ENCODE data around the gene FGD4.

Gene FGD4

DNA sequence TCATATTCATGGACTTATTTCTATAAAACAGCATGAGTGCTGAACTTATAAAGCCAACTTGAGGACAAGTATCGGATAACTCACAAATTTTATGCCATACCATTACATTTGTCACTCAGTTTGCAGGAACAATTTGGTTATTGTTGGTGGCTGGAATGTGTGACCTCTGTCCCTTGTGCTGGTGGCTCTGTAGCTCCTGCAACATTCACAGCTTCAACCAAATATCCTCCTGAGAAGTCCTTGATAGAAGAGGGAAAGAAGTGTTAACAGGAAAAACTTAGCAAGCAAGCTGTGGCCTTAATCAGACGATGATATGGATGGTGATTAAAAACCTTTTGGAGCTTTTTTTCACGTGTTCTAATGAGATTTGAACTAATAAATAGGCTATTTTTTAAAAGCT is 218.8 kb downstream of the FGD4 start:
- Histone ChIP-seq H3K36me3 (ENCODE audit: insufficient read depth, low read length) (peaks cover 93% of the 10 kb centered on the region), H3K9ac (ENCODE audit: low read depth, low read length) (no peak overlapping the region), H3K4me3 (ENCODE audit: low read length) (no peak overlapping the region)

DNA sequence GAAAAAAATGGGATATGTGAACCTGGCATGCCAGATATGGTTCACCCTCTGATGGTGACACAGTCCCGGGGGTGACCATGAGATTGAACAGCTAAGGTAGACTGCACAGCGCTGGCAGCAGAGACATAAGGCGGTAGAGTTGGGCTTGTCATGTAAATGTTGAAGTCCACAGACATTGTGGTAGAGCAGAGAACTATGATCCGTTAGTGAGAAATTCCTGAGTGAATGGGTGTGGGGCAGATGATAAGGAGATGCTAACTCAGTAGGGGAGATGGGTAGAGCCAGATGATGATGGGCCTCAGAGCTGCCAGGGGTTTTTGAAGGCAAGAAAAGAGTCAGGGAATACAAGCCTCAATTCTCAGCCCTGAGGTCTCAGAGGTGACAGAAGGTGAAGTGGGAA is 228.6 kb downstream of the FGD4 start:
- Histone ChIP-seq H3K9me3 (replicated peaks; ENCODE audit: low read length) (no peaks in the 10 kb centered on the region), H3K4me2 (ENCODE audit: low read length) (no peak overlapping the region), H3K4me1 (ENCODE audit: control insufficient read depth, insufficient read depth, low read length) (no peaks in the 10 kb centered on the region), H3K27me3 (ENCODE audit: control insufficient read depth, insufficient read depth, low read length) (no peaks in the 10 kb centered on the region), H3K9ac (ENCODE audit: low read depth, low read length) (no peak overlapping the region), H3K36me3 (ENCODE audit: insufficient read depth, low read length) (peaks cover 75% of the 10 kb centered on the region), H3K4me3 (ENCODE audit: low read length) (no peak overlapping the region)

More for the DNA sequence above, 218.8 kb downstream of the FGD4 start:
- Histone ChIP-seq H3K4me2 (ENCODE audit: low read length) (no peak overlapping the region), H3K27me3 (ENCODE audit: control insufficient read depth, insufficient read depth, low read length) (no peaks in the 10 kb centered on the region), H3K4me1 (ENCODE audit: control insufficient read depth, insufficient read depth, low read length) (no peaks in the 10 kb centered on the region), H3K9me3 (replicated peaks; ENCODE audit: low read length) (no peaks in the 10 kb centered on the region)

DNA sequence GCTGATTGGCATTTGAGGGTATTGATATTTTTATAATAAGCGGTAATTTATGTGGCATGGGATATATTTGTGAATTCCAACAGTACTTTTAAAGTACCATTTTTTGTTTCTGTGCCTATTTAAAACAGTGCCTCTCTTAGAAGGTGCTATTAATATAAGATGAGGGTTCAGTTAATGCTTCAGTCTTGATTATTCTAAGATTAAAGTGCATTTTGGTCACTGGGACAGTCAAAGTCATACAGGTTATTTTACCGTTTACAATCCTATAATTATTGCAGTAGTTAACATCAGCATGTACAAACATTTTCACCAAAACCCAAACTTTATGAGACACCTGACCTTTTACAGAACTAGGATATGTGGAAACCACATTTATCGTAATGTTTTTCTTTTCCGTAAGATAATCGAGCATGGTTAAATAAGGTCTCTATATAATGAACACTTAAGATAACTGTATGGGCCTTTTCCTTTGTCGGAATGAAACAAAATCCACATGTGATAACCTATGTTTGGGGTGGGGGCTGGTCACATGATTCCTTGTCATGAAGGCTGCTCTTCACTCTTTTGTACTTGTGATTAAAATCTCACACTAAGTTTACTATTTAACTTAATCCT is 242.0 kb downstream of the FGD4 start:
- no peak overlapping the region for H3K4me3 ChIP-seq (ENCODE audit: low read length)
- no peak overlapping the region for H3K4me2 ChIP-seq (ENCODE audit: low read length)
- H3K36me3 ChIP-seq (ENCODE audit: insufficient read depth, low read length) = peaks cover 75% of the 10 kb centered on the region
- H3K4me1 ChIP-seq (ENCODE audit: control insufficient read depth, insufficient read depth, low read length) = no peaks in the 10 kb centered on the region
- H3K9me3 ChIP-seq (replicated peaks; ENCODE audit: low read length) = no peaks in the 10 kb centered on the region
- no peaks in the 10 kb centered on the region for H3K27me3 ChIP-seq (ENCODE audit: control insufficient read depth, insufficient read depth, low read length)
- H3K9ac ChIP-seq (ENCODE audit: low read depth, low read length) = no peak overlapping the region

DNA sequence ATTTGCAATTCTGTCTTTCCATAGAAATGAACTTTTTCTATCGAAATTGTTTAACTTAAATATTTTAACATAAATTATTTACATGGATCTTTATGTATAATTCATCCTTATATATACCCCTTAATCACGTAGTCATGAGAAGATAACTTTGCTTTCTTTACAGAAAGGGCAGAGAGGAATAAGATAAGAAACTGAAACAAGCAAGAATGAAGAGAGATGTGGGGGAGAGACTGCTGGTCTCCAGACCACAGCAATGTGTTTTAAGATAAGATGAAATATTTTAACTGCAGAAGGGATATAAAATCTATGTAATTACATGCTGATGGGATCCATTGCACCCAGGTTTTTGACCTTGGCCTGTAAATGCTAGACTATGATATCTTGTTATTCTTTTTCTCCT is 245.1 kb downstream of the FGD4 start:
- Histone ChIP-seq H3K36me3 (ENCODE audit: insufficient read depth, low read length) (peaks cover 61% of the 10 kb centered on the region), H3K4me1 (ENCODE audit: control insufficient read depth, insufficient read depth, low read length) (no peaks in the 10 kb centered on the region), H3K4me3 (ENCODE audit: low read length) (no peak overlapping the region), H3K27me3 (ENCODE audit: control insufficient read depth, insufficient read depth, low read length) (no peaks in the 10 kb centered on the region), H3K4me2 (ENCODE audit: low read length) (no peak overlapping the region), H3K9ac (ENCODE audit: low read depth, low read length) (no peak overlapping the region), H3K9me3 (replicated peaks; ENCODE audit: low read length) (no peaks in the 10 kb centered on the region)

DNA sequence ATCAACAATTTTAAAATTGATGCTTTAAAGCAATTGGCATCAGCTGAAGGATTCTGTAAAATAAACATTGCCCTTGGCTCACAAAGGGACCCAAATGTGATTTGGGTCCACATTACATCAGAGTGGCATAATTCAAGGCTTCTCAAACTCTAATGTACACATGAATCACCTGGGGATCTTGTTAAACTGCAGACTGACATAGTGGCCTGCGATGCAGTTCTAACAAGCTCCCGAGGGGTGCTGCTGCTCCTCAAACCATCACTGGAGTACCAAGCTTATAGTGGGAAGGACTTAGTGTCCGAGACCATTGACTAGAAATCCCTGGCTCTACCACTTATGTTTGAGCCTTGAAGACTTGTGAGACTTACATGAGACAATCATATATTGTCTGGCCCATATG is 247.9 kb downstream of the FGD4 start:
- peaks cover 34% of the 10 kb centered on the region for H3K36me3 ChIP-seq (ENCODE audit: insufficient read depth, low read length)
- H3K9ac ChIP-seq (ENCODE audit: low read depth, low read length) = no peak overlapping the region
- no peaks in the 10 kb centered on the region for H3K27me3 ChIP-seq (ENCODE audit: control insufficient read depth, insufficient read depth, low read length)
- peaks cover 2% of the 10 kb centered on the region for H3K4me1 ChIP-seq (ENCODE audit: control insufficient read depth, insufficient read depth, low read length)
- H3K4me3 ChIP-seq (ENCODE audit: low read length) = no peak overlapping the region
- H3K4me2 ChIP-seq (ENCODE audit: low read length) = no peak overlapping the region
- H3K9me3 ChIP-seq (replicated peaks; ENCODE audit: low read length) = no peaks in the 10 kb centered on the region

DNA sequence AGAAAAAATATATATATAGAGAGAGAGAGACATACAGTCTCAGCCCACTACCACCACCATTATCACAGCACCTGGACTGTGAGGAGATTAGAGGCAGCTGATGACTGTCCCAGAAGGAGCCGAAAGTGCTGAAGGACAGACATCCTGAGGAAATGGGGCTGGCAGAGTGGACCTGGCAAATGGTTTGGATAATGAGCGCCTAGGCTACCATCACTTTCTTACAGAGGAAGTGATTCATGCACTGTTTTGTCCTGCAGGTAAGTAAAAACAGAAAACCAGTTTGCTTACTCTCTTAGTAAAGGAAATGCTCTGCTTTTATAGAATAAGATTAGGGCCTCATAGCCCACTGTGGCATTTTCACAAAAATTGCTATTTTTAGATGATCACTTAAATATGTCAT is 251.2 kb downstream of the FGD4 start:
- no peak overlapping the region for H3K4me3 ChIP-seq (ENCODE audit: low read length)
- no peak overlapping the region for H3K9ac ChIP-seq (ENCODE audit: low read depth, low read length)
- no peaks in the 10 kb centered on the region for H3K27me3 ChIP-seq (ENCODE audit: control insufficient read depth, insufficient read depth, low read length)
- peaks cover 2% of the 10 kb centered on the region for H3K4me1 ChIP-seq (ENCODE audit: control insufficient read depth, insufficient read depth, low read length)
- no peaks in the 10 kb centered on the region for H3K9me3 ChIP-seq (replicated peaks; ENCODE audit: low read length)
- peaks cover 8% of the 10 kb centered on the region for H3K36me3 ChIP-seq (ENCODE audit: insufficient read depth, low read length)
- H3K4me2 ChIP-seq (ENCODE audit: low read length) = no peak overlapping the region

DNA sequence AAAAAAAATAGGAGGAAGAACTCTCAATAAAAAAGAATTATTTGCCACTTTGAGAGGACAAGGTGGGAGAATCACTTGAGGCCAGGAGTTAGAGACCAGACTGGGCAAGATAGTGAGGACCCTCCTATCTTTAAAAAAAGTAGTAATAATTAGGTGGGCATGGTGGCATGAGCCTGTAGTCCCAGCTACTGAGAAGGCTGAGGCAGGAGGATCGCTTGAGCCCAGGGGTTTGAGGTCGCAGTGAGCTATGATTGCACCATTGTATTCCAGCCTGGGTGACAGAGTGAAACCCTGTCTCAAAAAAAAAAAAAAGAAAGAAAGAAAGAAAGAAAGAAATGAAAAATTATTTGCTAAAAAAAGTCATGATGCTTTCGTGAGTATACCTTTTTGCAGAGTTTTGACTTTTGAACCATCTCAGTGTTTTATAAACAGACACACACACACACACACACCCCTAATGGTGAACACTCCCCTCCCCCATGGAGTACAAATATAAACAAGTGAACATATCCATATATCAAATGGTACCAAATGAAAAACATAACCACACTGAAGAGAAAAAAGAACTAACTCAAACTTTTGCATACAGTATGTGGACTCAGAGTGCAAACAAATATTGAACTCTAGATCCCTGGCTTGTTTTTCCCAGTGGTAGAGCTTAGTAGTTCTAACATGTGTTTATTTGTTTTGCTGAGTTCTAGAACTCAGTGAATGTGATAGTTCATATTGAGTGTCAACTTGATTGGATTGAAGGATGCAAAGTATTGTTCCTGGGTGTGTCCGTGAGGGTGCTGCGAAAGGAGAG is 252.0 kb downstream of the FGD4 start:
- Histone ChIP-seq H3K9ac (ENCODE audit: low read depth, low read length) (no peak overlapping the region), H3K27me3 (ENCODE audit: control insufficient read depth, insufficient read depth, low read length) (no peaks in the 10 kb centered on the region), H3K9me3 (replicated peaks; ENCODE audit: low read length) (no peaks in the 10 kb centered on the region), H3K36me3 (ENCODE audit: insufficient read depth, low read length) (peaks cover 3% of the 10 kb centered on the region), H3K4me3 (ENCODE audit: low read length) (no peak overlapping the region), H3K4me2 (ENCODE audit: low read length) (no peak overlapping the region), H3K4me1 (ENCODE audit: control insufficient read depth, insufficient read depth, low read length) (peaks cover 2% of the 10 kb centered on the region)

DNA sequence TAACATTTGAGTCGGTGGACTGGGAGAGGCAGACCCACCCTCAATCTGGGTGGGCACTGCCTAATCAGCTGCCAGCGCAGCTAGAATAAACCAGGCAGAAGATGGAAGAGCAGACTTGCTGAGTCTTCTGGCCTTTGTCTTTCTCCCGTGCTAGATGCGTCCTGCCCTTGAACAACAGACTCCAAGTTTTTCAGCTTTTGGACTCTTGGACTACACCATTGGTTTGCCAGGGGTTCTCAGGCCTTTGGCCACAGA is 252.5 kb downstream of the FGD4 start:
- Histone ChIP-seq H3K4me1 (ENCODE audit: control insufficient read depth, insufficient read depth, low read length) (peaks cover 2% of the 10 kb centered on the region), H3K36me3 (ENCODE audit: insufficient read depth, low read length) (no peaks in the 10 kb centered on the region), H3K9ac (ENCODE audit: low read depth, low read length) (no peak overlapping the region), H3K4me2 (ENCODE audit: low read length) (no peak overlapping the region), H3K9me3 (replicated peaks; ENCODE audit: low read length) (no peaks in the 10 kb centered on the region), H3K4me3 (ENCODE audit: low read length) (no peak overlapping the region), H3K27me3 (ENCODE audit: control insufficient read depth, insufficient read depth, low read length) (no peaks in the 10 kb centered on the region)

DNA sequence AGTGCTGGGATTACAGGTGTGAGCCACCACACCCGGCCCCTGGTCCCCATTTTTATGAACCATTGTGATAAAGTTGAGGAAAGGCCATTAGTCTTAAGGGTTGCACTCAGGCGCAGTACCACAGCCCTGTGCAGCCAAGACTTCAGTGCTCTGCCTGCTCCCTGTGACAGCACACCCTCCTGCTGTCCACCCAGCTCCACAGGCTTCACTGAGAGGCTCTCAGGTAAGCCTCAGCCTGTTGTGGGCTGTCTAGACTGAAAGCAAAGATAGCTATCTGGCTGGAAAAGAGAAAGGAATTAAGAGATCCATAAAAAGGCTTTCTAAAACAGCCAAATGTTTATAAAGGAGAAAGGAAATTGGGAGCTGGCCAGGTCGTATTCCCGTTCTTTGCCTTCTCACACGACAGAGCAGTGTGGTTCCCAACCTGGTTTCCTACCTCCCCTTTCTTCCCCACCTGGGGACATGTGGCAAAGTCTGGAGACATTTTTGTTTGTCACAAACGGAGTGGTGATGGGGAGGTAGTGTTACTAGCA is 260.6 kb downstream of the FGD4 start:
- Histone ChIP-seq H3K36me3 (ENCODE audit: insufficient read depth, low read length) (no peaks in the 10 kb centered on the region), H3K27me3 (ENCODE audit: control insufficient read depth, insufficient read depth, low read length) (no peaks in the 10 kb centered on the region), H3K4me3 (ENCODE audit: low read length) (no peak overlapping the region), H3K4me2 (ENCODE audit: low read length) (no peak overlapping the region), H3K4me1 (ENCODE audit: control insufficient read depth, insufficient read depth, low read length) (peaks cover 11% of the 10 kb centered on the region), H3K9ac (ENCODE audit: low read depth, low read length) (no peak overlapping the region), H3K9me3 (replicated peaks; ENCODE audit: low read length) (no peaks in the 10 kb centered on the region)

DNA sequence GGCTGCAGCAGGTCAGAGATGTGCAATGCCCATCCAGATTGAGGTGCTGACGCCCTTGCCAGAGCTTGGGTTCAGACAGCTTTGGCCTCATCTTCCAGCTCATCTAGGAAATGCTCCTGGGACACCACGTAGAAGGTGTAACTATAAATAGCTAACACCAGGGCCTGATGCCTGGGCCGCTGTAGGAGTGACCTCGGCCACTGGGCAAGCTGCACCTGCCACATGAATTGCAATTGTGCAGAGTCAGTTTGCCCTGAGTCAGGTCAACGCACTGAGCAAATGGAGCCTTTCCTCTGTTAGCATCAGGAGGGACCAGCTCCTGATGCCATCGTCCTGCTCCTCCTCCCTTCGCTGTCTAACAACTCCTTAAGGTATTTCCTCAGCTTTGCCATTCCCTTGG is 262.3 kb downstream of the FGD4 start:
- Histone ChIP-seq H3K9ac (ENCODE audit: low read depth, low read length) (no peak overlapping the region), H3K36me3 (ENCODE audit: insufficient read depth, low read length) (no peaks in the 10 kb centered on the region), H3K4me1 (ENCODE audit: control insufficient read depth, insufficient read depth, low read length) (peaks cover 11% of the 10 kb centered on the region), H3K4me2 (ENCODE audit: low read length) (no peak overlapping the region), H3K4me3 (ENCODE audit: low read length) (no peak overlapping the region), H3K9me3 (replicated peaks; ENCODE audit: low read length) (no peaks in the 10 kb centered on the region), H3K27me3 (ENCODE audit: control insufficient read depth, insufficient read depth, low read length) (no peaks in the 10 kb centered on the region)

DNA sequence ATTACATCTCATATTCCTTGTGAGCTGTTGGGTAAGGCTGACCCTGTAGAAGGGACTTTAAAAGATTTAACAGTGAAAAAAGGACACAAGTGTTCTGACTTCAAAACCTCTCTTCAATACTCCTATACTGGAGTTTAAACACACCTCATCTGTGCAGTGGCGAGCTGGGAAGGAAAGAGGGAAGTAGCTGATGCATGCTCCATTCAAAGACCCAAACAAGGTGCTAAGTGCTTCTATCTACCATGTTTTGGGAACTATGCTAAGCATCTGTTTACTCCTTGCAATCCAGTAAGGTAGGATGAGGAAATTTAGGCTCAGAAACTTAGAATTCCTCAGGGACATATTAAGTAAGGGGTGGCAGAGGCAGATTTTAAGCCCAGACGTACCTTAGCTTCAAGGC is 263.3 kb downstream of the FGD4 start:
- no peak overlapping the region for H3K4me2 ChIP-seq (ENCODE audit: low read length)
- H3K36me3 ChIP-seq (ENCODE audit: insufficient read depth, low read length) = no peaks in the 10 kb centered on the region
- no peaks in the 10 kb centered on the region for H3K27me3 ChIP-seq (ENCODE audit: control insufficient read depth, insufficient read depth, low read length)
- H3K4me1 ChIP-seq (ENCODE audit: control insufficient read depth, insufficient read depth, low read length) = peaks cover 11% of the 10 kb centered on the region
- H3K4me3 ChIP-seq (ENCODE audit: low read length) = no peak overlapping the region
- H3K9ac ChIP-seq (ENCODE audit: low read depth, low read length) = no peak overlapping the region
- H3K9me3 ChIP-seq (replicated peaks; ENCODE audit: low read length) = no peaks in the 10 kb centered on the region

DNA sequence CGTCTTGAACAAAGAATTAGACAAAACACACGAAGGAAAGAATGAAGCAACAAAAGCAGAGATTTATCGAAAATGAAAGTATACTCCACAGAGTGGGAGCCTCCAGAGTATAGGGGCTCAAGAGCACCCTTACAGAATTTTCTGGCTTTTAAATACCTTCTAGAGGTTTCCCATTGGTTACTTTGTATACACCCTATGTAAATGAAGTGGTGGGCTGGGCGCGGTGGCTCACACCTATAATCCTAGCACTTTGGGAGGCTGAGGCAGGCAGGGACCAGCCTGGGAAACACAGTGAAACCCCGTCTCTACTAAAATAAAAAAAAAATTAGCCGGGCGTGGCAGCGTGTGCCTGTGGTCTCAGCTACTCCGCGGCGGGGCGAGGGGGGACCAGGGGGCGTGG is 266.7 kb downstream of the FGD4 start:
- no peaks in the 10 kb centered on the region for H3K4me1 ChIP-seq (ENCODE audit: control insufficient read depth, insufficient read depth, low read length)
- H3K27me3 ChIP-seq (ENCODE audit: control insufficient read depth, insufficient read depth, low read length) = no peaks in the 10 kb centered on the region
- H3K36me3 ChIP-seq (ENCODE audit: insufficient read depth, low read length) = no peaks in the 10 kb centered on the region
- no peaks in the 10 kb centered on the region for H3K9me3 ChIP-seq (replicated peaks; ENCODE audit: low read length)
- H3K9ac ChIP-seq (ENCODE audit: low read depth, low read length) = no peak overlapping the region
- H3K4me2 ChIP-seq (ENCODE audit: low read length) = no peak overlapping the region
- H3K4me3 ChIP-seq (ENCODE audit: low read length) = no peak overlapping the region

Measured in skeletal muscle satellite cell (primary cell).